ENCODE data around the gene LCN6.
A peak's percentile ranks its signal among the peaks of the same experiment; 100 is the strongest.

LCN6 gene

DNA sequence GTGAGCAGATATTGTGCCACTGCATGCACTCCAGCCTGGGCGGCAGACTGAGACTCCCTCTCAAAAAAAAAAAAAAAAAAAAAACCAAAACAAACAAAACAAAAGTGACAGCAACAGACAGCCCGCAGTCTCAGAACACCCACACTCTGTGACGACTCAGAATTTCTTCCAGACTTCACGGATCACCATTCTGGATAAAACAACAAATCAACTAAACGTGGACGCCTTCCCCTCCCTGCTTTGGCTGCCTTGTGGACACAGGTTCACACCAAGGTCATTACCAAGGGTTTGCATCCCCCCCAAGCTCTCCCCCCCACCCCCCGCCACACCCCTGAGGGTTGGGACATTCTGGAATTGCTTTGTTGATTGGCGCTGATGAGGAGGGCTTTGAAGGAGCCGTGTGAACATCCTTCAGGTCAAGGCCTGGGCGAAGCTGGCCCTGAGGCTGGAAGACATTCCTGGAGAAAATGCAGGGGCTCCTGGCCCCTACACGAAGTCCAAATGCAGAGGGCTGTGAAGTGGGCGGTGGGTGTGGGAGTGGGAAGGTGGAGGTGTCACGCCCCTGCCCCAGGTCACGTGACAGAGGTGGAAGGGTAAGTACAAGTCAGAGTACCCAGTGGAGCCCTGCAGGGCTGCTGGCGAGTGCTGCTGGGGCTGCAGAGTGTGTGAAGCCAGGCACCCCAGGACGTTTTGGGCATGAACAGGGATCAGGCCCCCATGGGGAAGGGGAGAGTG lies 15.7 kb downstream of the LCN6 start:
- Mint-ChIP-seq H3K36me3 (ENCODE audit: low read depth) (no peaks in the 10 kb centered on the region), H3K9me3 (no peaks in the 10 kb centered on the region), H3K4me3 (peak overlapping the region in 1 of 3 experiments; percentile 2), H3K4me1 (no peaks in the 10 kb centered on the region), H3K27ac (peak overlapping the region in 1 of 3 experiments; percentile 25), H3K27me3 (ENCODE audit: low read depth) (peaks cover 5% of the 10 kb centered on the region)
- TF ChIP-seq, protein P1, sequence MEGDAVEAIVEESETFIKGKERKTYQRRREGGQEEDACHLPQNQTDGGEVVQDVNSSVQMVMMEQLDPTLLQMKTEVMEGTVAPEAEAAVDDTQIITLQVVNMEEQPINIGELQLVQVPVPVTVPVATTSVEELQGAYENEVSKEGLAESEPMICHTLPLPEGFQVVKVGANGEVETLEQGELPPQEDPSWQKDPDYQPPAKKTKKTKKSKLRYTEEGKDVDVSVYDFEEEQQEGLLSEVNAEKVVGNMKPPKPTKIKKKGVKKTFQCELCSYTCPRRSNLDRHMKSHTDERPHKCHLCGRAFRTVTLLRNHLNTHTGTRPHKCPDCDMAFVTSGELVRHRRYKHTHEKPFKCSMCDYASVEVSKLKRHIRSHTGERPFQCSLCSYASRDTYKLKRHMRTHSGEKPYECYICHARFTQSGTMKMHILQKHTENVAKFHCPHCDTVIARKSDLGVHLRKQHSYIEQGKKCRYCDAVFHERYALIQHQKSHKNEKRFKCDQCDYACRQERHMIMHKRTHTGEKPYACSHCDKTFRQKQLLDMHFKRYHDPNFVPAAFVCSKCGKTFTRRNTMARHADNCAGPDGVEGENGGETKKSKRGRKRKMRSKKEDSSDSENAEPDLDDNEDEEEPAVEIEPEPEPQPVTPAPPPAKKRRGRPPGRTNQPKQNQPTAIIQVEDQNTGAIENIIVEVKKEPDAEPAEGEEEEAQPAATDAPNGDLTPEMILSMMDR (IDR thresholded peaks at IDR 0.05; ENCODE audit: unreplicated experiment in 3 of 3), result no peak

DNA sequence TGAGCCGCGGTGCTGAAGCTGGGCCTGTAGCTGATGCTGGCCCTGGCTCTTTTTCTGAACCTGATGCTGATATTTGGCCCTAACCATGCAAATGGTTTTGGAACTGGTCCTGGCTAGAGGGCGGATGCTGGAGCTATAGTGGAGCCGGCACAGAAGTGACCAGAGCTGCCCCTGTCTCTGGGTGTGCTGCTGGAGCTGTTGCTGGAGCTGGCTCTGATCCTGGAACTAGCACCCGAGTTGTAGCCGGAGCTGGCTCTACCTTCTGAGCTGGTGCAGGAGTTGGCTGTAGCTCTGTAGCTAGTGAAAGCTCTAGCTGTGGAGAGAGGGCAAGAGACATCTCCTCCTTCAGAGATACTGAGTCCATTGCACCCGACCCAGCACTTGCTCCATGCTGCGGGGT lies 18.4 kb downstream of the LCN6 start:
- Mint-ChIP-seq H3K9me3 (no peaks in the 10 kb centered on the region), H3K36me3 (ENCODE audit: low read depth) (peaks cover 14% of the 10 kb centered on the region), H3K4me1 (peaks cover 9% of the 10 kb centered on the region), H3K27me3 (ENCODE audit: low read depth) (peaks cover 10% of the 10 kb centered on the region), H3K4me3 (peak overlapping the region; percentile 70 to 76 (median 74)), H3K27ac (no peak overlapping the region)
- TF ChIP-seq, protein P1 (IDR thresholded peaks at IDR 0.05; ENCODE audit: unreplicated experiment in 3 of 3), result no peak

DNA sequence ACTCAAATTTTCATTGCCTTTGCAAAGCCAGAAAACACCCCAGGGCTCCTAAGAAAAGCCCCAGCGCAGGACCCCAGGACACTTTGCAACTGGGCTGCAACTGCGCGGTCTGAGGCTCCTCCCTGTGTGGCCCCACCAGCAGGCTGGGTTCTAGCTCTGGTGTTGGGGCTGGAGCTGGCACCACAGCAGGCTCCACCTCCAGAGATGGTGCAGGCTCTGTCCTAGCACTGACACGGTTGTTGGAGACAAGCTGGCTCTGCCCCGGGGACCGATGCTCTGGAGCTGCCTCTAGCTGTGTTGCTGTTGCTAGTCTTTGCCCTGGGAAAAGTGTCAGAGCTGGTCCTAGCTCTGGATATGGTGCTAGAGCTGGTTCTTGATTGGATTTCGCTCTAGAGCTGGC lies 19.2 kb downstream of the LCN6 start:
- Mint-ChIP-seq H3K27ac (no peak overlapping the region), H3K36me3 (ENCODE audit: low read depth) (peaks cover 20% of the 10 kb centered on the region), H3K9me3 (no peaks in the 10 kb centered on the region), H3K4me1 (peaks cover 9% of the 10 kb centered on the region), H3K4me3 (peak overlapping the region; percentile 70 to 76 (median 74)), H3K27me3 (ENCODE audit: low read depth) (peaks cover 10% of the 10 kb centered on the region)
- TF ChIP-seq, protein P1 (IDR thresholded peaks at IDR 0.05; ENCODE audit: unreplicated experiment in 3 of 3), result no peak

DNA sequence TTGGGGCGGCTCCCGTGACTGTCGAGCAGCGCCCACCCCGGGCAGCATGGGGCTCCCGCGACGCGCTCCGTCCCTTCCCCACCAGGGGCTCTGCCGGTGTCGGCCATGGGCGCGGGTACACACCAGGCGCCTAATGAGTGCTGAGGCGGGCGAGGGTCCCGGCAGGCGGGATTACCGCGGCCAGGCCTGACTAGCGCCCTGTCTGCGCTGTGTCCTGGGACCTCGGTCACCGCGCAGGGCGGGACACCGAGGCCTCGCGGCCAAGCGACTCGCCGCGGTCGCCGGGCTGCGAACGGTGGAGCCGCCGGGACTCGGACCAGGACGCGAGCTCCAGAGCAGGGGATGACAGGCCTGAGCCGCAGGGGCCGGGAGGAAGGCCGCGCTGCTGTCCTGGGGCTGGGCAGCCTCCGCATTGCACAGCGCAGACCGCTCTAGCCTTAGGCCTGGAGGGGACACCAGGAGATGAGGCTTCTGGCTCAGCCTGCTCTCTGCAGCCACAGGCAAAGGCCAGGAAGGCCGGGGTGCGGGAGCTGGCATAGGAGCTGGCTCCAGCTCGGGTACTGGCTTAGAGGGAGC lies 19.7 kb downstream of the LCN6 start:
- TF ChIP-seq, protein P1 (IDR thresholded peaks at IDR 0.05; ENCODE audit: unreplicated experiment in 3 of 3), result no peak
- Mint-ChIP-seq H3K9me3 (no peaks in the 10 kb centered on the region), H3K4me3 (peak overlapping the region; percentile 74 to 76 (median 75)), H3K36me3 (ENCODE audit: low read depth) (peaks cover 25% of the 10 kb centered on the region), H3K27ac (no peak overlapping the region), H3K27me3 (ENCODE audit: low read depth) (peaks cover 6% of the 10 kb centered on the region), H3K4me1 (peaks cover 9% of the 10 kb centered on the region)

DNA sequence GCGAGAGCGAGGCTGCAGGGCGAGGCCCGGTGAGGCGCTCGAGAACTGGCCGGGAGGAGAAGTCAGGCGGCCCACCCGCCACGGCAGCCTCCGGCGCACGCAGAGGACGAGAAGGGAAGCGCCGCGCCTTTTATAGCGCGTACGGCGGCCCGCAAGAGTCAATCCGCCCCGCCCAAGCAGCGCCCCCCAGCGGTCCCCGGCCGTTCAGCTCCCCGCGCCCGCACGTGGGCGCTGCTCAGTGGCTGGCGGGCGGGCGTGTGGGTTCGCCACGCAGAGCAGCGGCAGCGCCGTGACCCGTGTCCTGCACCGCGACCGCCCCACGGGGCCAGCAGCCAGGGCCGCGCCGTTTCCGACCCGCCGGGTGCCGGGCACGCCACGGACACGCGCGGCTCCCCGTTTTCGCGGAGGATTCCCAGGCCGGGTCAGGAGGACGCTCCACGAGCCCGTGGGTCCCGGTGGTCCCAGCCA lies 20.2 kb downstream of the LCN6 start:
- H3K4me3 Mint-ChIP-seq, result peak overlapping the region; percentile 77 to 99 (median 97)
- peaks cover 27% of the 10 kb centered on the region for H3K36me3 Mint-ChIP-seq (ENCODE audit: low read depth)
- no peak overlapping the region for H3K27ac Mint-ChIP-seq
- no peaks in the 10 kb centered on the region for H3K9me3 Mint-ChIP-seq
- TF ChIP-seq, protein P1 (IDR thresholded peaks at IDR 0.05; ENCODE audit: unreplicated experiment in 3 of 3), result peak; percentile 87 to 96 (median 90)
- H3K27me3 Mint-ChIP-seq (ENCODE audit: low read depth), result peaks cover 5% of the 10 kb centered on the region
- H3K4me1 Mint-ChIP-seq, result peaks cover 9% of the 10 kb centered on the region
